Left hindlimb (tissue), 1 donor: ENCODE measurements around the gene MUC2.

ENCODE experiments used
- DNase-seq: peaks from one replicate; pipeline ENCODE4 v3.0.0-alpha.2; 2018

Gene MUC2

DNA sequence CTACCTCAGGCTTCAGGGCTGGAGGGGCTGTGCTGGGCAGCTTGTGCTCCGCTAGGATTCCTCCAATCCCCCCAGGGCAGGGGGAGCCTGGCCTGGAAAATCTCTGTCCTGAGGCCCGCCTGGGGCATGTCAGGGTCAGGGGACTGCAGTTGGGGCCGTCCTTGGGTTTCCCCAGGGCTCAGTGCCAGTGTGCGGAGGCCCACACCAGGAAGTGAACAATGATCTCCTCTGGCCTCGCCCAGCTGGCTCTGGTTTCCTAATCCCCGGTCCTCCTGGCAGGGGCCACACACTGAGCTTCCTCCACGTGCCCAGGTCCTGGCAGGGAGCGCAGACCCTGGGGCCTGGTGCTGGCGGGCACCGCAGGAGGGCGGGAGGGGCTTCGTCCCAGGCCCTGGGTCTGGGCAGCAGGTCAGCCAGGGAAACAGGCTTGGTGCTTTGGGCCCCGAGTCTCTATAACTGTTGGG is 1.4 kb upstream of the MUC2 start:
- DNase-seq: peak; percentile 43

DNA sequence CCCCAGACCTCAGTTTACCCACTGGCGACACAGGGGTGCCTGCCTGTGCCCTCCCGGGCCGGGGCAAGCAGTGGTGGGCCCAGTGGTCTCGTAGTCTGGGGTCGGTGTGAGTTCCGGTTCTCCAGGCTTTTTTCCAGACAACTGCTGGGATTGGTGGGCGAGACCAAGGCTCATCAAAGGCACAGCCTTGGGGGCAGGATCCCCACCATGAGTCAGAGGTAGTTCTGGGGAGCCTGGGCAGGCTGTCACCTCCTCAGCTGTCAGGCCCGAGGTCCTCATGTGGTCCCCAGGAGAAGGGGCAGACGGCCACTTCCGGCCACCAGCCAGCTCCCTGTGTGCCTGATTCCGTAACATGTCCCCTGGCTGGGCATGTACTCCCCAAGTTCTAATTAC is 827 bp upstream of the MUC2 start:
- DNase-seq: peak; percentile 20

GRCh38 chr11:1075341-1075911 is 752 bp downstream of the MUC2 start:
- no peak for DNase-seq

DNA sequence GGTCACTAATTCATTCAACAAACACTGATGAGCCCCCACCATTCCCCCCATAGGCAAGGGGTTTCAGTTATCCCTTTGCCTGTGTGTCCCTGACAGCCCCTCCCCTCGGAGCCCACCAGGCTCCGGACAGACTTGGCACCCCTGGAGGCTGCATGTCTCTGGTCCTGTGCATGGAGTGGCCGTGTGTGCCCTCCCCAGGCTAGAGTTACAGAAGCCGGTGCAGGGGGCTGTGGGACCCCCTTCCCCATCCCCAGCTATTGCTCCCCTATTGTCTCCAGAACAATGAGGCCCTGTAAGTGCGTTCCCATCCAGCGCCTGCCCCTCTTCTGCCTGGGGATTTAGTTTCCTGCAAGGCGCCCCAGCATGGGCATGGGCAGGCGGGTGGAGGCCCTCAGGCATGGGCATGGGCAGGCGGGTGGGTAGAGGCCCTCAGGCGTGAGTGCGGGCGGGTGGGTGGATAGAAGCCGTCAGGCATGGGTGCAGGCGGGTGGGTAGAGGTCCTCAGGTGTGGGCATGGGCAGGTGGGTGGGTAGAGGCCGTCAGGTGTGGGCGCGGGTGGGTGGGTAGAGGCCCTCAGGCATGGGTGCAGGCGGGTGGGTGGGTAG is 1.5 kb downstream of the MUC2 start:
- no peak for DNase-seq

DNA sequence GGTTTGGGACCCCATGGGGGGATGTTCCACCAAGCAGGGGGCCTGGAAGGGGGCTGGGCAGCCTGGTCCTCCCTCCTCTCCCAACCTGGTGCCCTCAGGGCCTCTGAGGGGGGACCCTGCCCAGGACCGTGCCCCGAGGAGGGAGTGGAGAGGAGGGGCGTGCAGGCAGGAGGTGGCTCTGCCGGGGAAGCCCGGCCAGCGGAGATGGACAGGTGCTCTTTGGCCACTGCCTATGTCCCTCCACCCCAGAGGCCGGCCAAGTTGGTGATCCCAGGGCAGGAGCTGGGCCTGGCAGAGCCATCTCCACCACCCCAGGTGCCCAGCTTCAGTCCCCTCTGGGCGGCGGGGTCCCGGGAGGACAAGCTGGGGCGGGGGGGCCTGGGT is 2.4 kb downstream of the MUC2 start:
- DNase-seq: no peak

GRCh38 chr11:1077417-1078119 is 2.9 kb downstream of the MUC2 start:
- no peak for DNase-seq

GRCh38 chr11:1078191-1078601 is 3.5 kb downstream of the MUC2 start:
- no peak for DNase-seq

GRCh38 chr11:1081601-1082311 is 7.1 kb downstream of the MUC2 start:
- no peak for DNase-seq

GRCh38 chr11:1082346-1082727 is 7.7 kb downstream of the MUC2 start:
- DNase-seq: no peak

- peak; percentile 29 for DNase-seq
Observed at GRCh38 chr11:1082728-1083620, 8.3 kb downstream of the MUC2 start.

- peak; percentile 29 for DNase-seq
Observed at GRCh38 chr11:1083621-1084551, 9.2 kb downstream of the MUC2 start.

GRCh38 chr11:1084561-1085439 is 10.1 kb downstream of the MUC2 start:
- DNase-seq: peak; percentile 16

DNA sequence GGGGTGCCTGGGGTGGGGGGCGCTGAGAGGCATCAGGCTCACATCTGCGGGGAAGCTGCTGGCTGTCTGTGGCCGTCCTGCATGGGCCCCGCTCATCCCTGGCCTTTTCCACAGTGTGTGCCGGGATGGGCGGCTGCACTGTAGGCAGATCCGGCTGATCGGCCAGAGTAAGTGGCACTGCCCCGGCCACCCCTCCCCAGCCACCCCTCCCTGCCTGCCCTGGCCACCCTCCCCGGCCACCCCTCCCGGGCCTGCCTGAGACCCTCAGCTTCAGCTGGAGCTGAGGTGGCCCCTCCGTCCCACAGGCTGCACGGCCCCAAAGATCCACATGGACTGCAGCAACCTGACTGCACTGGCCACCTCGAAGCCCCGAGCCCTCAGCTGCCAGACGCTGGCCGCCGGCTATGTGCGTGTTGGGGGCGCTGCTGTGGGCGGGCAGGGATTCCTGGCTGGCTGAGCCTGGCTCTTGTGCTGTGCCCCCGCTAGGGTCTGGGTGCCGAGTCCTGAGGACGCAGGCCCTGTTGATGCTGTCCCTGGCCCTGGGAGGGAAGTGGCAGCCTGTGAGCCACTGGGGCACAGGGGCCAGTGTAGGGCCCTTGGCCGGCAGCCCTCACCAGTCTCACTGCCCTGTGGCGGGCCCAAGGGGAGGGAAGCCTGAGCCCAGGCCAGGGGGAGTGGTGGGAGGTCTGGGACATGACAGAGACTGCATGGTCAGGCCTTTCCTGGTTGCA is 10.9 kb downstream of the MUC2 start:
- DNase-seq: no peak

DNA sequence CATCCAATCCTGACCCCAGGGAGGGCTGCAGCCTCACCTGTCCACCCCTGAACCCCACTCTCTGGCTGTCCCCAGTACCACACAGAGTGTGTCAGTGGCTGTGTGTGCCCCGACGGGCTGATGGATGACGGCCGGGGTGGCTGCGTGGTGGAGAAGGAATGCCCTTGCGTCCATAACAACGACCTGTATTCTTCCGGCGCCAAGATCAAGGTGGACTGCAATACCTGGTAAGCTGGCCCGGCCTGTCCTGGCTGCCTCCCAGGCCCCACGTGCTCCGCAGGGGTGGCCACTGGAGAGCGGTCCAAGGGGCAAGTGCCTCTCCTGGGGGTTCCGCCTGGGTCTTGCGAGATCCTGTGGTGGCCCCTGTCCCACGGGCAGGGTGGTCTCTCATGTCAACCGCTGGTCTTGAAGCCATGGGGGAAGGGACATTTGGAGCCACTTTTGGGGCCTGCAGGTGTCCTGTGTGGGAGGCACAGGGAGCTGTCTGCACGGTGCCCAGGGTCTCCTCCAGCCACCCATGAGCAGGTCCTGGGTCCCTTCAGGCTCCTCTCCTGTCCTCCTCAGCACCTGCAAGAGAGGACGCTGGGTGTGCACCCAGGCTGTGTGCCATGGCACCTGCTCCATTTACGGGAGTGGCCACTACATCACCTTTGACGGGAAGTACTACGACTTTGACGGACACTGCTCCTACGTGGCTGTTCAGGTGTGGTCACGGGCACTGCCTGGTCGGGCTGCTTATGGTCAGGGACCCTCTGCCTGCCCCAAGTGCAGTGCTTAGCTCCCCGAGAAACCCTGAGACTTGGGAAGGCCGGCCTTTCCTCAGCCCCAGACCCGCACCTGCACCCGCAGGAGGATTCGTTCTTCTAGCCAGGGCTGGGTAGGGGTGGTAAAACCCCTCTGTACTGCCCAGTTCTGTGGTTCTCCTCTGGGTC is 11.8 kb downstream of the MUC2 start:
- no peak for DNase-seq

- DNase-seq: no peak
Observed at GRCh38 chr11:1087279-1087960, 12.7 kb downstream of the MUC2 start.

DNA sequence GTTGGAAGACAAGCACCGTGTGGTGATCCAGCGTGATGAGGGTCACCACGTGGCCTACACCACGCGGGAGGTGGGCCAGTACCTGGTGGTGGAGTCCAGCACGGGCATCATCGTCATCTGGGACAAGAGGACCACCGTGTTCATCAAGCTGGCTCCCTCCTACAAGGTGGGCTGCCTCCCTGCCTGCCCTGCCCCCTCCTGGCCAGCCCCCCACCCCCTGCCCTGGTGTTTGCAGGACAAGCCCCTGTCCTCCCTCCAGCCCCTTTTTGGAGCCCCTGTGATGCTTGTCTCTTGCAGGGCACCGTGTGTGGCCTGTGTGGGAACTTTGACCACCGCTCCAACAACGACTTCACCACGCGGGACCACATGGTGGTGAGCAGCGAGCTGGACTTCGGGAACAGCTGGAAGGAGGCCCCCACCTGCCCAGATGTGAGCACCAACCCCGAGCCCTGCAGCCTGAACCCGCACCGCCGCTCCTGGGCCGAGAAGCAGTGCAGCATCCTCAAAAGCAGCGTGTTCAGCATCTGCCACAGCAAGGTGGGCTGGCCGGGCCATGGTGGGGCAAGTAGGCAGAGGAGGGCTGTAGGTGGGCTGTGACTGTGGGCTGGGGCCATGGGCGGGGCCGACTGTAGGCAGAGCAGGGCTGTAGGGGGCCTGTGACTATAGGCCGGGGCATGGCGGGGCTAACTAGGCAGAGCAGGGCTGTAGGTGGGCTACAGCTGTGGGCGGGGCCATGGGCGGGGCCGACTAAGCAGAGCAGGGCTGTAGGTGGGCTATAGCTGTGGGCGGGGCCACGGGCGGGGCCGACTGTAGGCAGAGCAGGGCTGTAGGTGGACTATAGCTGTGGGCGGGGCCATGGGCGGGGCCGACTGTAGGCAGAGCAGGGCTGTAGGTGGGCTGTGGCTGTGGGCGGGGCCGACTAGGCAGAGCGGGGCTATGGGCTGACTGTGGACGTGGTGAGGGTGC is 13.6 kb downstream of the MUC2 start:
- no peak for DNase-seq
